ENCODE data around the gene BORCS5.
"Not testable (repeated sequence)": the region's sequence is repeated elsewhere in the genome, so short reads cannot be mapped to it uniquely, and the experiment has no call there.

BORCS5 gene

DNA sequence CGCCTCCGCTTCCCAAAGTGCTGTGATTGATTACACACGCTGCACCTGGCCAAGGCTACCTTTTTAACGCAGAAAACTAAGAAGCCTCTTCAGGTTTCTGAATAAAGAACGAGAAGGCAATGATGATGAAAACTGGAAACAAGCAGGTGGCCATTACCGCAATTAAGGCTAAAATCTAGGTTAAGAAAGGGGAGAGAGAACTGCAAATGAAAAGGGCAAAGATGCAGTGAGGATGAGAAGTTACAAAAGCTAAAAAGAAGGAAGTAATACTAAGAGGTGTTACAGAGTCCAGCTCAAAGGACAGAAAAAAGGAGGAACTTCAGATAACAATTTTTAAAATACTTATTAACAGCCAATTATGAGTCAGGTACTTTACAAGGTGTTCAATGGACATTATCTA is 126.1 kb downstream of the BORCS5 start:
- no peak for DNase-seq (ENCODE audit: low read depth in 2 of 3, low spot score in 2 of 3)

DNA sequence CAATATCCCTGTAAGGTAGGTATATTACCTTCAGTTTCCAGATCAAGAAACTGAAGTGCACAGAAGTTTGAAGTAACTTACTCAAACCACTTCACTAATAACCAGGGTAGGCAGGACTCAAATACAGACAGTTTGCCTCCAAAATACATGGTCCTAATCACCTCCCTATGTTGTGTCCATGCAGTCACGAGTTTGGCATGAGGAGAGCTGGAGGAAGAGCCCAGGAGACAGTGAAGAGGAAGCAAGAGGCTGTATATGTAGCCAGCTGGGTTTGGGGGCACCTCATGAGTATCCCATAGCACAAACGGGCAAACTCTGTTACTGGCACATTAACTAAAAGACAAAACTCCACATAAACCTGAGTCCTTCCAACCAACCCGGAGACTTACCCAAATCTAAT is 126.6 kb downstream of the BORCS5 start:
- no peak for DNase-seq (ENCODE audit: low read depth in 2 of 3, low spot score in 2 of 3)

GRCh38 chr12:12486661-12487240 is 129.9 kb downstream of the BORCS5 start:
- DNase-seq (ENCODE audit: low read depth in 2 of 3, low spot score in 2 of 3): no peak

DNA sequence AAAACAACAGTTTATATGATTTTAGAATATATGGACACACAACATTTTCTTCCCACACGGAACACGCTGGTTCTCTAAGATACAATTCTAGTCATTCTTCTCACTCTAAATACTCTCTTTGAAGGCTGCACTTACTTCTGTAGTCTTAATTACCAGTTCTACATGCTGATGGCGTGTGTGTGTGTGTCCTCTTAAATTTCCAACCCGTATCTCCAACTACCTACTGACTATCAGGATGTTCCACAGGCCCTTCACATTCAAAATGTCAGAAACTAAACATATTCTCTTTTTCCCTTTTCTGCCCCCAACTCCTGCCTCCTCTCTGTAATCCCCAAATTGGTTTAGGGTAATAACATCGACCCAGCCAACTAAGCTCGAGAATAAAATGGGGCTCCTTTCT is 130.6 kb downstream of the BORCS5 start:
- DNase-seq (ENCODE audit: low read depth in 2 of 3, low spot score in 2 of 3): no peak

- no peak for DNase-seq (ENCODE audit: low read depth in 2 of 3, low spot score in 2 of 3)
These were observed 131.4 kb downstream of the BORCS5 start for GRCh38 chr12:12488296-12488695.

GRCh38 chr12:12488823-12489550 is 132.1 kb downstream of the BORCS5 start:
- no peak for DNase-seq (ENCODE audit: low read depth in 2 of 3, low spot score in 2 of 3)

GRCh38 chr12:12491606-12492005 is 134.7 kb downstream of the BORCS5 start:
- DNase-seq (ENCODE audit: low read depth in 2 of 3, low spot score in 2 of 3): no peak

DNA sequence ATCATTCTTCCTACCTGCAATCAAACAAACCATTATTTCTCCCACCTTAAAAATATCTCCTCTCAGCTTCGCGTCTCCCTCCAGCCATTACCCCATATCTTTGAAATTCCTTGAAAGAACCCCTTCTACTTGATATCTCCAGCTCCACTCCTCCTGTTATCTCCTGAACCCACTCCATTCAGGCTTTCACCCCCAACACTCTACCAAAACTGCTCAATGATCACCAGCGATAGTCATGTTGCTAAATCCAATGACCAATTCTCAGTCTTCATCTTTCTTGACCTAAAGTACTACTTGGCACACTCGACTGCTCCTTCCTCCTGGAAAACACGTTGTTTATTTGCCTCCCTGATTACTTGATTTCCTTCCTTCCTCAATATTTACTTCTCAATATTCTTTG is 135.7 kb downstream of the BORCS5 start:
- no peak for DNase-seq (ENCODE audit: low read depth in 2 of 3, low spot score in 2 of 3)

DNA sequence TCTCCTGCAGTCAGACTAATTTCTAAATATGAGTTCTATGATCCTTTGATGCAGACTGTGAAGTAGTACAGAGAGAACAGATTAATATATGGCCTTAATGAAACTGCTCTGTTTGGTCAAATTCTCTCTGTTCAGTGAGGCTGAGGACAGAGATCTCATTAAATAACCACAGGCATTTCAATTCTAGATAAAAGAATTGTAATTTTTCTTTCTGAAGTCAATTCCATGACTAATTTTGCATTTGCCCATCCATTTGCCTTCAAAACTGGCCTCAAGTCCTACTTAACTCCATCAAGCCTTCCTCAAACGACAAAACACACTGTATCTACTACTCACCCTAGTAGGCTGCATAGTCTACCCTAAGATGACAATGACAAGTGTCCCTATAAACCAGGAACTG is 138.7 kb downstream of the BORCS5 start:
- DNase-seq (ENCODE audit: low read depth in 2 of 3, low spot score in 2 of 3): no peak

GRCh38 chr12:12498210-12498609 is 141.3 kb downstream of the BORCS5 start:
- DNase-seq (ENCODE audit: low read depth in 2 of 3, low spot score in 2 of 3): no peak

GRCh38 chr12:12499909-12500604 is 143.2 kb downstream of the BORCS5 start:
- no peak for DNase-seq (ENCODE audit: low read depth in 2 of 3, low spot score in 2 of 3)

DNA sequence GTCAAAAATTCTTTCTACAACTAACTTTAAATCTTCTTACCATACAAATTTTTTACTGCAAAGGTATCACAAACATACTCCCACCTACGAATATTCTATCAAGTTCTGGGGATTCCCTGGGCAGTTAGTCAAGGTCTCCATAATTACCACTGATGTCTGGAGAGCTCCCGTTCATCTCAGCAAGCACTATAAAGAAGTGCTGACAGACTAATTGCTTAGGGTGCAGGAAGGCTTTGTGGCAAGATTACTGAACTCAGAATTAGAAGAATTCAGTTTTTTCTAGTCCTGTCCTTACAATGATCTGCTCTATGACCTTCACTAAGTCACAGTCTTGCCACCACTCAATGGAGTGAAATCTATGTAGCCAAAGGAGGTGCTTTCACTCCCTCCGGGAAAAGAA is 144.2 kb downstream of the BORCS5 start:
- DNase-seq (ENCODE audit: low read depth in 2 of 3, low spot score in 2 of 3): no peak

DNA sequence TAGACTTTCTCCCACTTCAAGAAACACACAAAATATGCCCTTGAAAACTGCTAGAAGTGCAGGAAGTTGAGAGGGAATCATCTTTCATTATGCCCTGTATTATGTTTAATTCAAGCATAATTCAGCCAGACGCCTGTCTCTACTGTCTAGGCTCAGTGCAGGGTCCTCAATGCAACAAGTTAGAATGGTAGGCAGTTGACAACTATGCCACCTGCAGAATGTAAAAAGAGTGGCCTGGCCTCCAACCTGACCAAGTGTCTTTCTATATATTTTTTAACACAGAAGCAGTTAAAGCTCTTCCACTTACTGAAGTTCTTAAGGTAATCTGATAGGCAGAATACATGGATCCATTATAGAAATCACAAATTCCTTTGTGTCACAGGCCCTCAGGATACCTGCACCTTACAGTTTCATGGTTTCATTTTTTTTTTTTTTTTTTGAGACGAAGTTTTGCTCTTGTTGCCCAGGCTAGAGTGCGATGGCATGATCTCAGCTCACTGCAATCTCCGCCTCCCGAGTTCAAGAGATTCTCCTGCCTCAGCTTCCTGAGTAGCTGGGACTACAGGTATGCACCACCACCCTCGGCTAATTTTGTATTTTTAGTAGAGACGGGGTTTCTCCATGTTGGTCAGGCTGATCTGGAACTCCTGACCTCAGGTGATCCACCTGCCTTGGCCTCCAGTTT is 145.4 kb downstream of the BORCS5 start:
- not testable (repeated sequence) for DNase-seq (ENCODE audit: low read depth in 2 of 3, low spot score in 2 of 3)

DNA sequence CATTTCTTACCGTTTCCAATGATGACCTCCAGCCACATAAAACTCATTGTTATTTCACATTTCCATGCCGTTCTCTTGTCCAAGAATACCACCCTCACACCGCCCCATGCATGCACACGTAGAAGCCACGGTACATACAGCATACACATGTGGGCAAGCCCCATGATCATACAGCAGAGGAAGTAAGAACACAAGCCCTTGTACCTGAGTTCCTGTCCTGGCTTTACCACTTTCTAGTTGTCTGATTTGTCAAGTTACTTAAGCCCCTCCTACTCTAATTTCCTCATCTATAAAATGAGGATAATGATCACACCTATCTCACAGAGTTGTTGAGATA is 145.9 kb downstream of the BORCS5 start:
- DNase-seq (ENCODE audit: low read depth in 2 of 3, low spot score in 2 of 3): no peak

DNA sequence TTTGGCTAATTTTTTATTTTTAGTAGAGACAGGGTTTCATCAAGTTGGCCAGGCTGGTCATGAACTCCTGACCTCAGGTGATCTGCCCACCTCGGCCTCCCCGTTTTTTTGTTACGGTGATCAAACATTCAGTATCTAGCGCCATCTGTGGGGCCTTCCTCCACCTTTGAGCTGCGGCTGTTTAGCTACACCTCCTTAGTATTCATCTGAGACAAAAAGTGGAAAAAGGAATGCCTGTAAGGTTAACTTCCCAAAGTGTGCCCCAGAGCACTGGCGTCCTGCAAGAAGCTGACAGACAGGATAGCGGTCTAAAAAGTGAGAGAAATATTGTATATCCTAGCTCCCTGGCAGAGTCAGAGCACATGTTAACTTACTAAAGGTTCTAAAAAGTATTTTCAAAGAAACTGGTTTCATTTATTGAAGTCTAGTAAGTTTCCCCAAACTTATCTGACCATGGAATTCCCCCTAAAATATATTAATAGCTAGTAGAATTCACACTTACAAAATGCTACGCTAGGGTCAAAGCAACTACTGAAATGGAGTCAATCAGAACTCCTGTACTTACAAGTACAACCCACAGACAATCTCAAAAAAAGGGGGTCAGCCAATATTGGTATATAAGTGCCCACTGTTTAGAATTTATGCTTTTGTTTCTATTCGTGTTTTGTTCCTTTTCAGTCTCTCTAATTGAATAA is 146.7 kb downstream of the BORCS5 start:
- no peak for DNase-seq (ENCODE audit: low read depth in 2 of 3, low spot score in 2 of 3)

GRCh38 chr12:12505544-12506495 is 148.9 kb downstream of the BORCS5 start:
- no peak for DNase-seq (ENCODE audit: low read depth in 2 of 3, low spot score in 2 of 3)

- no peak for DNase-seq (ENCODE audit: low read depth in 2 of 3, low spot score in 2 of 3)
These were observed 149.6 kb downstream of the BORCS5 start for GRCh38 chr12:12506496-12506890.

GRCh38 chr12:12507121-12507520 is 150.2 kb downstream of the BORCS5 start:
- DNase-seq (ENCODE audit: low read depth in 2 of 3, low spot score in 2 of 3): no peak

GRCh38 chr12:12508612-12509011 is 151.7 kb downstream of the BORCS5 start:
- DNase-seq (ENCODE audit: low read depth in 2 of 3, low spot score in 2 of 3): no peak

DNA sequence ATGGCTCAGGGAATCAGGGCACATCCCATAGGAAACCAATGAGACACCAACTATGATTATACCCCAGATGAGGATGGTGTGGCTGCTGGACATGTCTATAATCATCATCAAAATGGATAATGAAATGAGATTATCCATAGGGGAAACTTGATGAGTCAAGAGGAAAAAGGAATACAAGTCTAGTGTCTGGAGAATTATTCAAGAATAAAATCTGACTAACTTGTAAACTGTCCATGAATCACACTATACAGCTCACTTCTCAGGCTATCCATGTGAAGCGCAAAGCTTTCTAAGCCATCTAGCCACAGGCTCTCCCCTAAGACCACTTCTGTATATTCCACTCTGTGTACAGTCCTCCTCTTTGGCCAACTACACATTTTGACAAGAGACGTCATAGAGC is 153.3 kb downstream of the BORCS5 start:
- no peak for DNase-seq (ENCODE audit: low read depth in 2 of 3, low spot score in 2 of 3)
